Left ventricle myocardium inferior (tissue), 1 donor: Measurements from ENCODE around the gene SOX2. TPM values are rescaled to one million over a fixed set of nuclear protein-coding genes. Genes with fewer than 3 reads are reported as not detected.
A peak's percentile ranks its signal among the peaks of the same experiment; 100 is the strongest.

Source experiments
- DNase-seq: peaks from one replicate; pipeline ENCODE4 v3.0.0-alpha.2; 2020
- H3K27ac ChIP-seq: fragments of 200-600 bp; replicated peaks from 2 replicates; pipeline ENCODE4 v1.8.0; 2021
- H3K27me3 ChIP-seq: fragments of 200-600 bp; 2 replicates; pipeline ENCODE4 v1.8.0; 2021; ENCODE audit warnings: low read depth
- H3K36me3 ChIP-seq: fragments of 200-600 bp; 2 replicates; pipeline ENCODE4 v1.8.0; 2021
- H3K4me1 ChIP-seq: fragments of 200-600 bp; 2 replicates; pipeline ENCODE4 v1.8.0; 2021
- H3K4me3 ChIP-seq: fragments of 200-600 bp; 2 replicates; pipeline ENCODE4 v1.8.0; 2021; ENCODE audit warnings: mild to moderate bottlenecking, moderate library complexity
- H3K9me3 ChIP-seq: fragments of 200-600 bp; replicated peaks from 2 replicates; pipeline ENCODE4 v1.8.0; 2021
- intact Hi-C: fragments of 100-400 bp; cut with micrococcal nuclease; formaldehyde crosslinking; loops from one replicate; pipeline ENCODE4 v1.11.0; 2022
- total RNA-seq: library from RNA; stranded (reverse); fragmentation: NEBNext Ultra II Directional; extraction: Animal tissue kit (Norgen Biotek cat#: 25700); gene quantifications from one replicate; pipeline ENCODE4 v1.2.1, GENCODE V29; 2021
- TF ChIP-seq, protein P1 (sequence below): fragments of 200-600 bp; IDR thresholded peaks from 2 replicates; pipeline ENCODE4 v1.8.0; 2021; ENCODE audit warnings: antibody characterized with exemption, mild to moderate bottlenecking, borderline replicate concordance
- donor health status: DM: no; HTN: yes; CAD: no; lungs with severe emphysema.

SOX2 gene
- total RNA-seq, 1 donor from 2014 or later: 0.16 TPM

DNA sequence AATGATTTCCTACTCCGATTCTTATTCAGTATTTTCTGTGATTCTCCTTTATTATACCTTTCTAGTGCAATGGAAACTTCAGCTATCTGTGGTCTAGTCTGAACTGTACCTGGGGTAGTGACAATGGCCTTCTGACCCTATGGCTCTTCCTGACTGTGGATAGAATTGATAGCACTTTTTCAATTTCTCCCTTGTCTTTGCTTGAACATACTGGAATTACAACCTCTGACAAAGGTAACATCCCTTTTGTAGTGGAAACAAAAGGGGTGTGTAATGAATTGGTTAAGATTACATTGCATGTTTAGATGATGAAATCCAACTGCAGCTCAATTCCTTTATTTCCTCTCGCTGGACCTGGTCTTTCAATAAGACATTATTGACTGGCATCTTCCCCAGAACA is 21.0 kb upstream of the SOX2 start:
- H3K36me3 ChIP-seq: no peaks in the 10 kb centered on the region
- TF ChIP-seq, protein P1, sequence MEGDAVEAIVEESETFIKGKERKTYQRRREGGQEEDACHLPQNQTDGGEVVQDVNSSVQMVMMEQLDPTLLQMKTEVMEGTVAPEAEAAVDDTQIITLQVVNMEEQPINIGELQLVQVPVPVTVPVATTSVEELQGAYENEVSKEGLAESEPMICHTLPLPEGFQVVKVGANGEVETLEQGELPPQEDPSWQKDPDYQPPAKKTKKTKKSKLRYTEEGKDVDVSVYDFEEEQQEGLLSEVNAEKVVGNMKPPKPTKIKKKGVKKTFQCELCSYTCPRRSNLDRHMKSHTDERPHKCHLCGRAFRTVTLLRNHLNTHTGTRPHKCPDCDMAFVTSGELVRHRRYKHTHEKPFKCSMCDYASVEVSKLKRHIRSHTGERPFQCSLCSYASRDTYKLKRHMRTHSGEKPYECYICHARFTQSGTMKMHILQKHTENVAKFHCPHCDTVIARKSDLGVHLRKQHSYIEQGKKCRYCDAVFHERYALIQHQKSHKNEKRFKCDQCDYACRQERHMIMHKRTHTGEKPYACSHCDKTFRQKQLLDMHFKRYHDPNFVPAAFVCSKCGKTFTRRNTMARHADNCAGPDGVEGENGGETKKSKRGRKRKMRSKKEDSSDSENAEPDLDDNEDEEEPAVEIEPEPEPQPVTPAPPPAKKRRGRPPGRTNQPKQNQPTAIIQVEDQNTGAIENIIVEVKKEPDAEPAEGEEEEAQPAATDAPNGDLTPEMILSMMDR: no peak
- H3K4me3 ChIP-seq: no peak overlapping the region
- intact Hi-C loops: no loop called here
- peaks cover 8% of the 10 kb centered on the region for H3K4me1 ChIP-seq
- H3K9me3 ChIP-seq: no peaks in the 10 kb centered on the region
- H3K27me3 ChIP-seq: peaks cover 35% of the 10 kb centered on the region
- H3K27ac ChIP-seq: no peak overlapping the region
- DNase-seq: no peak

DNA sequence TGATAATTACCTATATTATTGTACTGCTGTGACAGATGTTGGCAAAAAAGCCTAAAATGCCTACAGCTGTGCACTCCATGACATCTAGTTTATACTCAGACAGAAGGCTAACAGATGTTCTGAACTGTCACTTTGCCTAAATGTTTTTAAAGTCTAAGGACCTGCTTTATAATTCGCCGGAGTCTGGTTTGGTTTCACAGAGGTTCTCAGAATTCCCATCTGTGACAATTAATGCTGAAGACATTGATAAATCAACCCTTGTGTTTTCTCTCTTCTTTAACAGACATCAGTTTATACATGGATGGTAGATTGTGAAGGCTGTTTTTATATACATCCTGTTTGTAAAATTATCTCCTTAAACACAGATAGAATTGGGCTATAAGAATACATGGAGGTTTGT is 19.8 kb upstream of the SOX2 start:
- Histone ChIP-seq H3K27ac (no peak overlapping the region), H3K4me1 (peaks cover 16% of the 10 kb centered on the region), H3K27me3 (peaks cover 46% of the 10 kb centered on the region), H3K36me3 (no peaks in the 10 kb centered on the region), H3K9me3 (no peaks in the 10 kb centered on the region), H3K4me3 (no peak overlapping the region)
- TF ChIP-seq, protein P1: no peak
- intact Hi-C loops: no loop called here
- DNase-seq: no peak

DNA sequence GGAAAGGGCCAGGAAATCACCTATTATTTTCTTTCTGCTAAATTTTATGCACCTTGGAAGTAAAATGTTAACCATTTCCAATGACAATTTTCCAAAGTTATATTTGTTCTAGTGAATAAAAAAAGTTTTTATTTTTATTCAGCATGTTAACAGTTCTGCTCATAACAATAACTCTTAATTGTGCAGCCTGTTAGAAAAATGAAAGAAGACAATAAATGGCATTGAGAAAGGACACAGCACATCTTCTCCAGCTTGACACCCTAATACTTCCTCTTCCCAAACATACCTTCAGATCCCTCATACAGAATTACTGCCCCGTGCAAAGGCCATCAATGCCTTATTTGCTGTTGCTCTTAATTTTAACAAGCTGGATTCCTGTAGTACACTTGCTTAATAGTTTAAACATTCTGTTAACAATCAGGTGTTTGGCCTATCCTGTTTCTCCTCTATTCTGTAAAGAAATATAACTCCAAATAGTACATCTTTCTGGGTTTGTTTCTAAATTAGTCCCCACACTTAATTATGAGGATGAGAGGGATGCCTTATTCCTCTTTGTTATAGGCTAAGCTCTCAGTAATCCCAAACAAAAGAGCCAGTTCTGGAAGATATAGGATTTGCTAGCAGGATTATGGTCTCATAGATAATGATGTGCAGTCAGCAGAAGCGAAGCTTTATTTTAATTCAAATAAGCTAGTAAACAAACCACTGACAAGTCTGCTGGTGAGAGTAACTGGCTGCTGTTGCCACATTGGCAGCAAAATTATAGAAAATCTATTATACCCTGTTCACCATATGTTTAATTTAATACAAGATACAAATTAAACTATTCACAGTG is 19.2 kb upstream of the SOX2 start:
- Histone ChIP-seq H3K27me3 (peaks cover 52% of the 10 kb centered on the region), H3K27ac (no peak overlapping the region), H3K9me3 (no peaks in the 10 kb centered on the region), H3K36me3 (no peaks in the 10 kb centered on the region), H3K4me3 (no peak overlapping the region), H3K4me1 (peaks cover 16% of the 10 kb centered on the region)
- no peak for DNase-seq
- intact Hi-C loops: no loop called here
- TF ChIP-seq, protein P1: no peak

DNA sequence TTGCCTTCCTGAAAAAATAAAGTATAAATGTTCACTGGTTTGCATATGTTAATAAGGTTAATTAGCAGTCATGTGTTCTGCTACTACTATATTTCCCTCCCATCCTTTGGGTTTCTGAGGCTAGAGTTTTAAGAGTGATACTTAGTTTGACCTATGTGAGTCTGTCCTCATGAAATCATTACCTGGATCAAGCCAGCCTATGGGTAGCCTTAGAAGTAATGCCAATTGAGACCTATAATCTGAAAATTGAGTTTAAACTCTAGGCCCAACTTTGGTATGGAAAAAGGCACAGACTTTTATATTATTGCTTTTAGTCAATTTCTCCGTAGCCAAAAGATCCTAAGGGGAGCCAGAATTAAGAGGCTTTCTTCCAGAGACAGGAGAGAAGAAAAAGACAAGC is 18.4 kb upstream of the SOX2 start:
- TF ChIP-seq, protein P1: no peak
- H3K4me1 ChIP-seq: peaks cover 16% of the 10 kb centered on the region
- H3K27me3 ChIP-seq: peaks cover 60% of the 10 kb centered on the region
- no peaks in the 10 kb centered on the region for H3K9me3 ChIP-seq
- no peak overlapping the region for H3K27ac ChIP-seq
- intact Hi-C loops: no loop called here
- DNase-seq: no peak
- H3K36me3 ChIP-seq: no peaks in the 10 kb centered on the region
- H3K4me3 ChIP-seq: no peak overlapping the region

DNA sequence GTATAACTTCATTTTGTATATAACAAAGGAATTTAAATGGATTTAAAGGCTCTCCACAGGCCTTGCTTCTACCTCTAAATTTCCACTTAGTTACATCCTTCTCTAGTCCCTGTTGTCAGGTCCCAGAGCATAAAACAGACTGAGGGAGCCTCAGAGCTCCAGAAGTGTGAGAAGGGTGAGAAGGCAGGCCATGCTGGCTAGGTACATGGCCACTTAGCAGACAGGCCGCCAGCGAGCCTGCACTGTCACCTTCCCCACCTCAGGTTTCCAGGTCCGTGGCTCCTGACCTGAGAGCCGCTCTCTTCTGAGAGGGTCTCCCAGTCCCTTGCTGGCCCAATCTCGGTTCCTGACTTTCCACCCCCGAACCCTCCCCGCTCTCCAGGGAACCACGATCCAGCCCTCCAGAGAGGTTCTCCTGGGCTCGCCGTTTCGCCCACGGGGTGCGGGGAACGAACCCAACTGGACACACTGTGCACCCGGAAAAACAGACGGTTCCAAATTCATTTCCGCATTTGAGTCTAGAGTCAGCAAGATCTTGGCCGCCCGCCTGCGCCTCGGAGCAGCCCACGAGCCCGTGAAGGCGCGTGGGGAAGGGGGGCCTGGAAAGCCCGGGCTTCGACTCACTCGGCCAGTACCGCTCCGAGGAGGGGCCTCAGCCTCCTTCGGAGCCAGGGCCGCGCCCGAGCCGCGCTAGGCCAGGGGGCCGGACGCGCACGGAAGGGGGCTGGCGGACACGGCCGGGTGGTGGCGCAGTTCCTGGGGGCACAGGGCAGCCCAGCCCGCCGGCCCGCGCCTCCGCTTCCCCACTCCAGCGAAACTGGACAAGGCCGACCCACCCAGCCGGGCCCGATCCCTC is 16.7 kb upstream of the SOX2 start:
- intact Hi-C loops: loop anchor here (5.0 kb wide), 1 partner anchor 368 kb away; no protein-coding TSS in a partner anchor
- Histone ChIP-seq H3K9me3 (no peaks in the 10 kb centered on the region), H3K4me3 (peak overlapping the region; percentile 62), H3K36me3 (no peaks in the 10 kb centered on the region), H3K27me3 (peaks cover 70% of the 10 kb centered on the region), H3K27ac (peak overlapping the region; percentile 14), H3K4me1 (peaks cover 16% of the 10 kb centered on the region)
- TF ChIP-seq, protein P1: peak; percentile 29
- peak; percentile 40 for DNase-seq
